ENCODE measurements around the gene FRMPD4.

DNA sequence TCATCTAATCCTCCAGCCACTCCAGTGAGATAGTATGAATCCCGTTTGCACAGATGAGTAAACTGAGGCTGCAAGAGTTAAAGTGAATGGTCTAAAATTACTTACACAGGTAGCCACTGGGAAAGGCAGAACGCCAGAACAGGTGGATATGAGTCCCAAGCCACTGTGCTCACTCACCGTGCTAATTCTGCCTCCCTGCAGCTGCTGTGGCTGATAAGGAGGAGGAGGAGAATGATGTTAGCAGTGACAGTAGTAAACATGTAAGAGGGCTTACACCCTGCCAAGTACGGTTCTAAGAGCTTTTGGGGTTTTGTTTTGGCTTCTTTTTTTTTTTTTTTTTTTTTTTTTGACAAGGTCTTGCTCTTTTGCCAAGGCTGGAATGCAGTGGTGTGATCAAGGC is 562.5 kb downstream of the FRMPD4 start:
- no peak for TF ChIP-seq POLR2A (IDR thresholded peaks at IDR 0.05; ENCODE audit: low read length)
- TF ChIP-seq GATA1 (IDR thresholded peaks at IDR 0.05; ENCODE audit: low read depth, low read length), result no peak
